Vagina (tissue), 2 donors: Measurements from ENCODE around the gene EXD3.

Experiments
- CTCF ChIP-seq, 3 experiments: fragments of 450-650 bp in 2 of 3; fragments of 200-600 bp in 1 of 3; sonication (generic) in 1 of 3; IDR thresholded peaks; one replicate each; pipeline ENCODE4 v1.5.1; 2017 to 2019; ENCODE audit warnings: antibody characterized with exemption in 3 of 3, mild to moderate bottlenecking in 2 of 3, moderate library complexity in 2 of 3
- POLR2AphosphoS5 ChIP-seq, 2 donors: sonication (generic); formaldehyde crosslinking; IDR thresholded peaks; one replicate each; pipeline ENCODE4 v1.9.0; 2017; ENCODE audit warnings: antibody characterized with exemption in 2 of 2, mild to moderate bottlenecking in 2 of 2, low read depth in 1 of 2; ENCODE audit not compliant: insufficient read depth in 1 of 2

GRCh38 chr9:137303151-137303892 lies 119.6 kb downstream of the EXD3 start:
- TF ChIP-seq CTCF (IDR thresholded peaks at IDR 0.05) (no peak), POLR2AphosphoS5 (IDR thresholded peaks at IDR 0.05; ENCODE audit: insufficient read depth in 1 of 2, low read depth in 1 of 2) (no peak)
